ENCODE results near the gene PGAP3.

The PGAP3 gene

GRCh38 chr17:39684369-39685192 lies 3.3 kb downstream of the PGAP3 start:
- no peak overlapping the region for H3K56ac ChIP-seq (ENCODE audit: low read length)
- H3K79me2 ChIP-seq (ENCODE audit: control insufficient read depth, insufficient read depth, low read length), result no peaks in the 10 kb centered on the region
- H2BK15ac ChIP-seq (replicated peaks; ENCODE audit: low read depth), result no peak overlapping the region
- H3K27me3 ChIP-seq (ENCODE audit: insufficient read depth, low read length, poor library complexity), result no peaks in the 10 kb centered on the region
- no peaks in the 10 kb centered on the region for H3K36me3 ChIP-seq (ENCODE audit: control insufficient read depth, insufficient read depth, low read length)
- H2BK5ac ChIP-seq (ENCODE audit: low read length), result no peak overlapping the region
- H4K8ac ChIP-seq (ENCODE audit: low read depth, low read length), result no peak overlapping the region
- no peak overlapping the region for H3K4ac ChIP-seq (ENCODE audit: low read depth, low read length)
- H4K5ac ChIP-seq (ENCODE audit: low read length), result no peak overlapping the region
- no peak overlapping the region for H2BK120ac ChIP-seq (ENCODE audit: low read depth, low read length)
- H3K27ac ChIP-seq (ENCODE audit: low read depth, low read length), result no peak overlapping the region
- WGBS (ENCODE audit: extremely low coverage, insufficient coverage, low lambda C conversion rate), result no CpG with 5 or more reads among the region's 12 CpGs
- H3K4me1 ChIP-seq (ENCODE audit: control insufficient read depth, low read depth, low read length), result peaks cover 7% of the 10 kb centered on the region
- H2AK5ac ChIP-seq (ENCODE audit: low read length), result no peak overlapping the region
- no peak overlapping the region for H3K9ac ChIP-seq (ENCODE audit: low read length)
- H3K4me3 ChIP-seq (ENCODE audit: low read length), result no peak overlapping the region
- H3K23ac ChIP-seq (ENCODE audit: low read length), result no peak overlapping the region
- H3K18ac ChIP-seq (ENCODE audit: low read length), result no peak overlapping the region
- H3K4me2 ChIP-seq (ENCODE audit: low read length), result no peak overlapping the region
- DNase-seq, result no peak
- H3K79me1 ChIP-seq (ENCODE audit: low read length), result peaks cover 2% of the 10 kb centered on the region

DNA sequence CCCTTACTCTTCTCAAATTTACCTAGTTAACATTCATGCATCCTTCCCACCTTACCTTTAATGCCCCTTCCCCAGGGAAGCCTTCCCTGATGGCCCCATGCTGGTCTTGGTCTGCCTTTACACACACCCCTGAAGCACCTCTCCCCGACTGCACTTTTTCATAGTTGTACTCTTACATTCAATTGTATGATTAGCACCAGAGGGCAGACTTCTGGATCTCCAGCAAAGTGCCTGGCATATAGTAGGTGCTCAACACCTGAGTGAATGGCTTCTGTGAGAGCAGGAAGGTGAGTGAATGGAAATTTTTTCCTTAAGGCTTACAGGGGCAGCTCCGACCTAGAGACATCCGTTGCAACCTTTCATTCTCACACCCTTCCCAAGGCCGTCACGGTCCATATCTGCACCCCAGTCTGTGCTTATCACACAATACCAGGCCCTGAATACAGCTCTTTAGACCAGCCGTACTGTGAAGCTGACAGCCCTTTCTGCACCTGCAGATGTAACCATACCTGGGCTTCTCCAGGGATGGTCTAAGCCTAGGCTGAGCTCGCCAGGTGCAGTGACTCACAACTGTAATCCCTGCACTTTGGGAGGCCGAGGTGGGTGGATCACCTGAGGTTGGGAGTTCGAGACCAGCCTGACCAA lies 4.4 kb downstream of the PGAP3 start:
- Histone ChIP-seq H3K4me1 (ENCODE audit: control insufficient read depth, low read depth, low read length) (peaks cover under 1% of the 10 kb centered on the region), H3K79me2 (ENCODE audit: control insufficient read depth, insufficient read depth, low read length) (no peaks in the 10 kb centered on the region), H2AK5ac (ENCODE audit: low read length) (no peak overlapping the region), H3K79me1 (ENCODE audit: low read length) (peaks cover 2% of the 10 kb centered on the region), H3K27ac (ENCODE audit: low read depth, low read length) (no peak overlapping the region), H3K18ac (ENCODE audit: low read length) (no peak overlapping the region), H3K56ac (ENCODE audit: low read length) (no peak overlapping the region), H2BK15ac (replicated peaks; ENCODE audit: low read depth) (no peak overlapping the region), H4K8ac (ENCODE audit: low read depth, low read length) (no peak overlapping the region), H2BK120ac (ENCODE audit: low read depth, low read length) (no peak overlapping the region), H3K23ac (ENCODE audit: low read length) (no peak overlapping the region), H2BK5ac (ENCODE audit: low read length) (no peak overlapping the region), H3K4me3 (ENCODE audit: low read length) (no peak overlapping the region), H3K36me3 (ENCODE audit: control insufficient read depth, insufficient read depth, low read length) (no peaks in the 10 kb centered on the region), H3K4me2 (ENCODE audit: low read length) (no peak overlapping the region), H3K9ac (ENCODE audit: low read length) (no peak overlapping the region), H4K5ac (ENCODE audit: low read length) (no peak overlapping the region), H3K27me3 (ENCODE audit: insufficient read depth, low read length, poor library complexity) (no peaks in the 10 kb centered on the region), H3K4ac (ENCODE audit: low read depth, low read length) (no peak overlapping the region)
- no peak for DNase-seq
- no CpG with 5 or more reads among the region's 9 CpGs for WGBS (ENCODE audit: extremely low coverage, insufficient coverage, low lambda C conversion rate)

- H2AK5ac ChIP-seq (ENCODE audit: low read length), result no peak overlapping the region
- H3K4me1 ChIP-seq (ENCODE audit: control insufficient read depth, low read depth, low read length), result no peaks in the 10 kb centered on the region
- no peak overlapping the region for H2BK15ac ChIP-seq (replicated peaks; ENCODE audit: low read depth)
- H3K79me1 ChIP-seq (ENCODE audit: low read length), result no peaks in the 10 kb centered on the region
- no peaks in the 10 kb centered on the region for H3K79me2 ChIP-seq (ENCODE audit: control insufficient read depth, insufficient read depth, low read length)
- H3K4ac ChIP-seq (ENCODE audit: low read depth, low read length), result no peak overlapping the region
- no peak overlapping the region for H3K9ac ChIP-seq (ENCODE audit: low read length)
- no peaks in the 10 kb centered on the region for H3K36me3 ChIP-seq (ENCODE audit: control insufficient read depth, insufficient read depth, low read length)
- no peak overlapping the region for H4K5ac ChIP-seq (ENCODE audit: low read length)
- no peak overlapping the region for H3K27ac ChIP-seq (ENCODE audit: low read depth, low read length)
- H4K8ac ChIP-seq (ENCODE audit: low read depth, low read length), result no peak overlapping the region
- no peak overlapping the region for H3K4me2 ChIP-seq (ENCODE audit: low read length)
- H3K23ac ChIP-seq (ENCODE audit: low read length), result no peak overlapping the region
- no peak for DNase-seq
- no peak overlapping the region for H3K56ac ChIP-seq (ENCODE audit: low read length)
- no CpG with 5 or more reads among the region's 12 CpGs for WGBS (ENCODE audit: extremely low coverage, insufficient coverage, low lambda C conversion rate)
- H3K27me3 ChIP-seq (ENCODE audit: insufficient read depth, low read length, poor library complexity), result no peaks in the 10 kb centered on the region
- no peak overlapping the region for H3K18ac ChIP-seq (ENCODE audit: low read length)
- no peak overlapping the region for H2BK120ac ChIP-seq (ENCODE audit: low read depth, low read length)
- no peak overlapping the region for H3K4me3 ChIP-seq (ENCODE audit: low read length)
- H2BK5ac ChIP-seq (ENCODE audit: low read length), result no peak overlapping the region
Observed at GRCh38 chr17:39679521-39680192, 8.2 kb downstream of the PGAP3 start.

- Histone ChIP-seq H3K36me3 (ENCODE audit: control insufficient read depth, insufficient read depth, low read length) (no peaks in the 10 kb centered on the region), H3K27ac (ENCODE audit: low read depth, low read length) (no peak overlapping the region), H3K79me1 (ENCODE audit: low read length) (no peaks in the 10 kb centered on the region), H4K8ac (ENCODE audit: low read depth, low read length) (no peak overlapping the region), H3K27me3 (ENCODE audit: insufficient read depth, low read length, poor library complexity) (no peaks in the 10 kb centered on the region), H3K56ac (ENCODE audit: low read length) (no peak overlapping the region), H2AK5ac (ENCODE audit: low read length) (no peak overlapping the region), H2BK15ac (replicated peaks; ENCODE audit: low read depth) (no peak overlapping the region), H3K79me2 (ENCODE audit: control insufficient read depth, insufficient read depth, low read length) (no peaks in the 10 kb centered on the region), H3K4me1 (ENCODE audit: control insufficient read depth, low read depth, low read length) (no peaks in the 10 kb centered on the region), H2BK5ac (ENCODE audit: low read length) (no peak overlapping the region), H3K23ac (ENCODE audit: low read length) (no peak overlapping the region), H3K4ac (ENCODE audit: low read depth, low read length) (no peak overlapping the region), H3K18ac (ENCODE audit: low read length) (no peak overlapping the region), H3K4me3 (ENCODE audit: low read length) (no peak overlapping the region), H2BK120ac (ENCODE audit: low read depth, low read length) (no peak overlapping the region), H3K9ac (ENCODE audit: low read length) (no peak overlapping the region), H4K5ac (ENCODE audit: low read length) (no peak overlapping the region), H3K4me2 (ENCODE audit: low read length) (no peak overlapping the region)
- WGBS (ENCODE audit: extremely low coverage, insufficient coverage, low lambda C conversion rate), result no CpG with 5 or more reads among the region's 13 CpGs
- no peak for DNase-seq
Observed at GRCh38 chr17:39678340-39679116, 9.3 kb downstream of the PGAP3 start.

- H3K23ac ChIP-seq (ENCODE audit: low read length), result no peak overlapping the region
- WGBS (ENCODE audit: extremely low coverage, insufficient coverage, low lambda C conversion rate), result no CpG with 5 or more reads among the region's 13 CpGs
Observed at GRCh38 chr17:39677542-39678339, 10.1 kb downstream of the PGAP3 start.

More at GRCh38 chr17:39677542-39678339, 10.1 kb downstream of the PGAP3 start:
- Histone ChIP-seq H4K8ac (ENCODE audit: low read depth, low read length) (no peak overlapping the region), H2BK5ac (ENCODE audit: low read length) (no peak overlapping the region), H3K27me3 (ENCODE audit: insufficient read depth, low read length, poor library complexity) (no peaks in the 10 kb centered on the region), H3K36me3 (ENCODE audit: control insufficient read depth, insufficient read depth, low read length) (no peaks in the 10 kb centered on the region), H3K4me1 (ENCODE audit: control insufficient read depth, low read depth, low read length) (no peaks in the 10 kb centered on the region), H4K5ac (ENCODE audit: low read length) (no peak overlapping the region), H3K56ac (ENCODE audit: low read length) (no peak overlapping the region), H3K79me1 (ENCODE audit: low read length) (no peaks in the 10 kb centered on the region), H2AK5ac (ENCODE audit: low read length) (no peak overlapping the region), H3K4me2 (ENCODE audit: low read length) (no peak overlapping the region), H3K4me3 (ENCODE audit: low read length) (no peak overlapping the region), H3K9ac (ENCODE audit: low read length) (no peak overlapping the region), H3K27ac (ENCODE audit: low read depth, low read length) (no peak overlapping the region), H2BK120ac (ENCODE audit: low read depth, low read length) (no peak overlapping the region), H3K18ac (ENCODE audit: low read length) (no peak overlapping the region), H3K79me2 (ENCODE audit: control insufficient read depth, insufficient read depth, low read length) (no peaks in the 10 kb centered on the region), H2BK15ac (replicated peaks; ENCODE audit: low read depth) (no peak overlapping the region), H3K4ac (ENCODE audit: low read depth, low read length) (no peak overlapping the region)
- DNase-seq, result no peak
